ENCODE data around the gene INTU. TPM values are rescaled to one million over a fixed set of nuclear protein-coding genes. Genes with fewer than 3 reads are reported as not detected.

The INTU gene
- polyA plus RNA-seq, 1 donor = 8.1 TPM

- DNase-seq (ENCODE audit: low read depth) = no peak
Measured at GRCh38 chr4:127747883-127748282, 115.1 kb downstream of the INTU start.

GRCh38 chr4:127748957-127749356, 116.2 kb downstream of the INTU start:
- DNase-seq (ENCODE audit: low read depth) = no peak

- DNase-seq (ENCODE audit: low read depth) = no peak
Measured at GRCh38 chr4:127756906-127757305, 124.1 kb downstream of the INTU start.

- no peak for DNase-seq (ENCODE audit: low read depth)
Measured at GRCh38 chr4:127759228-127759820, 126.6 kb downstream of the INTU start.

GRCh38 chr4:127759893-127760292, 127.1 kb downstream of the INTU start:
- DNase-seq (ENCODE audit: low read depth) = no peak

GRCh38 chr4:127771535-127772275, 138.9 kb downstream of the INTU start:
- DNase-seq (ENCODE audit: low read depth) = no peak

GRCh38 chr4:127772769-127773671, 140.3 kb downstream of the INTU start:
- DNase-seq (ENCODE audit: low read depth) = no peak

GRCh38 chr4:127775843-127776242, 143.1 kb downstream of the INTU start:
- no peak for DNase-seq (ENCODE audit: low read depth)

Other genes with a start within 250 kb of the INTU start
- not detected for gene SLC25A31, start 97.4 kb downstream of the INTU start, polyA plus RNA-seq (ENCODE audit: insufficient read length)
- 9.0 TPM for gene HSPA4L, start 149.4 kb downstream of the INTU start, polyA plus RNA-seq (ENCODE audit: insufficient read length)
- gene PLK4, start 247.9 kb downstream of the INTU start, polyA plus RNA-seq (ENCODE audit: insufficient read length) = 8.9 TPM